DOHH2 (cell line): ENCODE results near the gene GATA6.

ENCODE experiments used
- EZH2phosphoT487 ChIP-seq: fragments of 200-600 bp; sonication (generic); IDR thresholded peaks from 2 replicates; pipeline ENCODE4 v1.6.1; 2017; ENCODE audit warnings: borderline replicate concordance, mild to moderate bottlenecking, antibody characterized with exemption, low read length, moderate library complexity, mixed read lengths
- TF ChIP-seq, protein P1 (sequence below): fragments of 200-600 bp; sonication (generic); IDR thresholded peaks from one replicate; pipeline ENCODE4 v1.5.1; 2014; ENCODE audit warnings: antibody characterized with exemption, mild to moderate bottlenecking, low read depth, low read length; ENCODE audit not compliant: poor library complexity, severe bottlenecking

DNA sequence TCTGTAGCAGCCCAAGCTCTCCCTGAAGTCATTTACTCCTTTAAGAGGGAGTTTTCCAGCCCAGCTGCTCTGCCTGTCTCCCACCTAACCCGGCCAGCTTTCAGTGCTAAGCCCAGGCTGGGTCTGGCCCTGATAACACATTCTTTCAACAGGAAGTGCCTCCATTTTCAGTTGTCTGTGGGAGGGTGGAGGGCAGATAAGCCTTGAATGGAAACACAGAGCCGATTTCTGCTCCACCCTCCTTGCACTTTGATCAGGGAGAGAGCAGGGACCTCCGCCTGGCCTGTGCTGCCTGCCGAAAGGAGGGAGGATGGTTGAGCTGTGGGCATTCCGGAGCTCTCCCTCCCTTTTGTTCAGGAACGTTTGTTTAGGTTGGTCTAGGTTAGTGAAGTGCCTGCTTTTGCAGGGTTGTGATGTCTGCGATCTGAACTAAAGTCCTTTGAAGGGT is 24.8 kb downstream of the GATA6 start:
- TF ChIP-seq, protein P1, sequence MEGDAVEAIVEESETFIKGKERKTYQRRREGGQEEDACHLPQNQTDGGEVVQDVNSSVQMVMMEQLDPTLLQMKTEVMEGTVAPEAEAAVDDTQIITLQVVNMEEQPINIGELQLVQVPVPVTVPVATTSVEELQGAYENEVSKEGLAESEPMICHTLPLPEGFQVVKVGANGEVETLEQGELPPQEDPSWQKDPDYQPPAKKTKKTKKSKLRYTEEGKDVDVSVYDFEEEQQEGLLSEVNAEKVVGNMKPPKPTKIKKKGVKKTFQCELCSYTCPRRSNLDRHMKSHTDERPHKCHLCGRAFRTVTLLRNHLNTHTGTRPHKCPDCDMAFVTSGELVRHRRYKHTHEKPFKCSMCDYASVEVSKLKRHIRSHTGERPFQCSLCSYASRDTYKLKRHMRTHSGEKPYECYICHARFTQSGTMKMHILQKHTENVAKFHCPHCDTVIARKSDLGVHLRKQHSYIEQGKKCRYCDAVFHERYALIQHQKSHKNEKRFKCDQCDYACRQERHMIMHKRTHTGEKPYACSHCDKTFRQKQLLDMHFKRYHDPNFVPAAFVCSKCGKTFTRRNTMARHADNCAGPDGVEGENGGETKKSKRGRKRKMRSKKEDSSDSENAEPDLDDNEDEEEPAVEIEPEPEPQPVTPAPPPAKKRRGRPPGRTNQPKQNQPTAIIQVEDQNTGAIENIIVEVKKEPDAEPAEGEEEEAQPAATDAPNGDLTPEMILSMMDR, result no peak
- no peak for TF ChIP-seq EZH2phosphoT487
